Keratinocyte (primary cell): ENCODE data around the gene SF3B2. TPM values are rescaled to one million over a fixed set of nuclear protein-coding genes. Genes with fewer than 3 reads are reported as not detected.

Experiments
- DNase-seq: peaks from one replicate; pipeline ENCODE4 v3.0.0-alpha.2; 2011; ENCODE audit warnings: low read depth, missing footprints, low spot score
- FAIRE-seq: peaks from 2 replicates; lab custom pipeline; 2011; peaks lifted over from hg19 to GRCh38; lab: Jason Lieb, UNC
- H2AFZ ChIP-seq: 2 replicates; pipeline ENCODE4 v1.6.0; 2012; ENCODE audit warnings: low read length, control low read depth, inconsistent platforms; ENCODE audit not compliant: control insufficient read depth
- H3K27ac ChIP-seq: 2 replicates; pipeline ENCODE4 v1.5.1; 2011; ENCODE audit warnings: low read length; ENCODE audit not compliant: control insufficient read depth, insufficient read depth
- H3K27me3 ChIP-seq: 3 replicates; pipeline ENCODE4 v1.6.0; 2011; ENCODE audit warnings: low read length; ENCODE audit not compliant: control insufficient read depth, insufficient read depth; ENCODE audit errors: extremely low read depth
- H3K36me3 ChIP-seq, 2 experiments: 2 replicates in 1 of 2; 3 replicates in 1 of 2; pipeline ENCODE4 v1.5.1; 2011; ENCODE audit warnings: low read length in 2 of 2, mild to moderate bottlenecking in 1 of 2; ENCODE audit not compliant: control insufficient read depth in 2 of 2, insufficient read depth in 2 of 2; ENCODE audit errors: extremely low read depth in 1 of 2
- H3K4me1 ChIP-seq: 3 replicates; pipeline ENCODE4 v1.5.1; 2011; ENCODE audit warnings: low read length; ENCODE audit not compliant: control insufficient read depth, insufficient read depth; ENCODE audit errors: extremely low read depth
- H3K4me2 ChIP-seq: 3 replicates; pipeline ENCODE4 v1.6.0; 2011; ENCODE audit warnings: low read depth, low read length; ENCODE audit not compliant: control insufficient read depth, insufficient read depth; ENCODE audit errors: extremely low read depth
- H3K4me3 ChIP-seq, 3 experiments: fragments of 200-600 bp in 1 of 3; sonication (generic) in 1 of 3; 2 replicates in 2 of 3; 3 replicates in 1 of 3; pipeline ENCODE4 v1.5.1; 2011 to 2016; ENCODE audit warnings: low read length in 3 of 3, mild to moderate bottlenecking in 3 of 3, control low read depth in 2 of 3, inconsistent platforms in 1 of 3, low read depth in 1 of 3, mixed read lengths in 1 of 3, mixed run types in 1 of 3, moderate library complexity in 1 of 3; ENCODE audit not compliant: control insufficient read depth in 2 of 3, insufficient read depth in 2 of 3; ENCODE audit errors: extremely low read depth in 1 of 3
- H3K79me2 ChIP-seq: 2 replicates; pipeline ENCODE4 v1.6.0; 2012; ENCODE audit warnings: low read length; ENCODE audit not compliant: control insufficient read depth, insufficient read depth
- H3K9ac ChIP-seq: 3 replicates; pipeline ENCODE4 v1.6.0; 2011; ENCODE audit warnings: low read length; ENCODE audit not compliant: control insufficient read depth, insufficient read depth; ENCODE audit errors: extremely low read depth
- H3K9me1 ChIP-seq: 3 replicates; pipeline ENCODE4 v1.6.0; 2011; ENCODE audit warnings: low read length; ENCODE audit not compliant: control insufficient read depth, insufficient read depth; ENCODE audit errors: extremely low read depth
- H3K9me3 ChIP-seq: 2 replicates; pipeline ENCODE4 v1.5.1; 2012; ENCODE audit warnings: low read depth, low read length; ENCODE audit not compliant: control insufficient read depth
- H4K20me1 ChIP-seq: 3 replicates; pipeline ENCODE4 v1.6.0; 2011; ENCODE audit warnings: low read length; ENCODE audit not compliant: control insufficient read depth, insufficient read depth; ENCODE audit errors: extremely low read depth
- CTCF ChIP-seq, 3 experiments: IDR thresholded peaks in 1 of 3; conservative IDR thresholded peaks in 1 of 3; optimal IDR thresholded peaks in 1 of 3; 2 replicates in 2 of 3; 3 replicates in 1 of 3; pipeline versions ENCODE3 to v1.5.1; 2011; ENCODE audit warnings: low read length in 3 of 3, mild to moderate bottlenecking in 3 of 3, moderate library complexity in 2 of 3, control low read depth in 1 of 3, inconsistent platforms in 1 of 3; ENCODE audit not compliant: insufficient read depth in 2 of 3; ENCODE audit errors: extremely low read depth in 1 of 3
- EZH2 ChIP-seq: IDR thresholded peaks from one replicate; pipeline ENCODE4 v1.6.1; 2012; ENCODE audit warnings: inconsistent platforms, mild to moderate bottlenecking, low read length, moderate library complexity
- dilution Hi-C: fragments of 300-500 bp; cut with MboI; formaldehyde crosslinking; loops from one replicate; pipeline ENCODE4 v1.7.0; 2020; ENCODE audit warnings: low sequenced_read_pairs; ENCODE audit not compliant: extremely low pct_ligation_motif_present
- polyA plus RNA-seq, 5 experiments: library from polyadenylated mRNA; depleted of rRNA in 3 of 5; stranded (reverse) in 3 of 5; stranded (forward) in 1 of 5; unstranded in 1 of 5; fragments of >200 nt; gene quantifications; 1 replicate in 1 of 5; 2 replicates in 3 of 5; 3 replicates in 1 of 5; pipeline versions ENCODE4 v1.2.1 to v1.2.3, GENCODE V29; 2011 to 2012; ENCODE audit warnings: missing spikeins in 2 of 5, low read depth in 1 of 5, low replicate concordance in 1 of 5

The SF3B2 gene
- polyA plus RNA-seq, 1 donor (not counting 4 experiments of a cell fraction or from before 2014, with no cell fraction given) = 73.0 TPM

GRCh38 chr11:66026017-66026529 lies 26.1 kb upstream of the SF3B2 start, which contains the start of gene CATSPER1:
TSS of gene CATSPER1 (minus strand) at chr11:66026479. CDS start at chr11:66026379, 100 bp downstream.
- H3K4me1 ChIP-seq = peaks cover 9% of the 10 kb centered on the region
- no peak for FAIRE-seq
- no peaks in the 10 kb centered on the region for H3K36me3 ChIP-seq
- H3K27me3 ChIP-seq = peaks cover 9% of the 10 kb centered on the region
- H3K9me1 ChIP-seq = no peaks in the 10 kb centered on the region
- H4K20me1 ChIP-seq = no peaks in the 10 kb centered on the region
- no peak within 1 kb of the TSS for H3K4me2 ChIP-seq
- TF ChIP-seq EZH2 (no peak), CTCF (optimal IDR thresholded peaks at IDR 0.05 in 1 of 3, IDR thresholded peaks at IDR 0.05 in 1 of 3, conservative IDR thresholded peaks at IDR 0.05 in 1 of 3; ENCODE audit: extremely low read depth in 1 of 3, insufficient read depth in 2 of 3, low read length in 3 of 3) (no peak)
- H3K9me3 ChIP-seq = no peaks in the 10 kb centered on the region
- H2AFZ ChIP-seq = no peak within 1 kb of the TSS
- H3K4me3 ChIP-seq = no peak within 1 kb of the TSS
- H3K9ac ChIP-seq = no peak within 1 kb of the TSS
- no peak within 1 kb of the TSS for H3K27ac ChIP-seq
- DNase-seq = no peak
- H3K79me2 ChIP-seq = no peaks in the 10 kb centered on the region
- dilution Hi-C loops = no loop called here

- H3K36me3 ChIP-seq = no peaks in the 10 kb centered on the region
- H3K27me3 ChIP-seq = peaks cover 6% of the 10 kb centered on the region
- no peak for TF ChIP-seq CTCF (optimal IDR thresholded peaks at IDR 0.05 in 1 of 3, IDR thresholded peaks at IDR 0.05 in 1 of 3, conservative IDR thresholded peaks at IDR 0.05 in 1 of 3; ENCODE audit: extremely low read depth in 1 of 3, insufficient read depth in 2 of 3, low read length in 3 of 3)
- no peak for TF ChIP-seq EZH2
- no peaks in the 10 kb centered on the region for H4K20me1 ChIP-seq
- no peak for DNase-seq
- H3K27ac ChIP-seq = no peak overlapping the region
- H3K4me3 ChIP-seq = no peak overlapping the region
- no peaks in the 10 kb centered on the region for H3K4me1 ChIP-seq
- no peak overlapping the region for H3K9ac ChIP-seq
- H3K4me2 ChIP-seq = no peak overlapping the region
- H3K9me1 ChIP-seq = no peaks in the 10 kb centered on the region
- peak; percentile 13 for FAIRE-seq
- no peaks in the 10 kb centered on the region for H3K79me2 ChIP-seq
- H3K9me3 ChIP-seq = no peaks in the 10 kb centered on the region
- dilution Hi-C loops = no loop called here
- no peak overlapping the region for H2AFZ ChIP-seq
Observed at GRCh38 chr11:66032957-66033735, 19.0 kb upstream of the SF3B2 start.
